Thymus (tissue), 11 donors: ENCODE data around the gene CCDC77. TPM values are rescaled to one million over a fixed set of nuclear protein-coding genes. Genes with fewer than 3 reads are reported as not detected.

Experiments
- DNase-seq, 9 donors: peaks; one replicate each; pipeline ENCODE4 v3.0.0-alpha.2; 2013; ENCODE audit warnings: low spot score in 9 of 9, low read depth in 6 of 9, missing footprints in 1 of 9
- H3K27ac ChIP-seq, 2 donors: one replicate each; pipeline ENCODE4 v1.5.1; 2013; ENCODE audit warnings: control low read depth in 1 of 2, low read depth in 1 of 2, low read length in 1 of 2, mild to moderate bottlenecking in 1 of 2, moderate library complexity in 1 of 2
- H3K27me3 ChIP-seq, 2 donors: one replicate each; pipeline ENCODE4 v1.5.1; 2013; ENCODE audit warnings: low read length in 1 of 2; ENCODE audit not compliant: control insufficient read depth in 2 of 2, insufficient read depth in 1 of 2
- H3K36me3 ChIP-seq, 2 donors: one replicate each; pipeline ENCODE4 v1.5.1; 2013; ENCODE audit warnings: low read length in 1 of 2, mild to moderate bottlenecking in 1 of 2, moderate library complexity in 1 of 2; ENCODE audit not compliant: control insufficient read depth in 2 of 2, insufficient read depth in 2 of 2
- H3K4me1 ChIP-seq, 2 donors: one replicate each; pipeline ENCODE4 v1.5.1; 2013; ENCODE audit warnings: low read length in 2 of 2; ENCODE audit not compliant: control insufficient read depth in 2 of 2, insufficient read depth in 2 of 2
- H3K4me3 ChIP-seq, 2 donors: one replicate each; pipeline ENCODE4 v1.5.1; 2013; ENCODE audit warnings: low read length in 2 of 2, control low read depth in 1 of 2, mild to moderate bottlenecking in 1 of 2
- H3K9me3 ChIP-seq, 2 donors: one replicate each; pipeline ENCODE4 v1.5.1; 2013; ENCODE audit warnings: low read length in 1 of 2, mild to moderate bottlenecking in 1 of 2; ENCODE audit not compliant: control insufficient read depth in 2 of 2, insufficient read depth in 1 of 2
- WGBS: extraction: QIAGEN DNeasy Blood & Tissue Kit; methylation state at CpG from one replicate; pipeline ENCODE4 v1.1.7; 2013; 5-methylcytosine and 5-hydroxymethylcytosine counted together
- polyA plus RNA-seq: library from polyadenylated mRNA; stranded (reverse); fragments of 200-250 nt; gene quantifications from one replicate; pipeline ENCODE4 v1.2.3, GENCODE V29; 2013
- total RNA-seq: library from RNA; stranded (reverse); fragments of 120-200 nt; gene quantifications from one replicate; pipeline ENCODE4 v1.2.4, GENCODE V29; 2013
- donor health status: healthy.

CCDC77 gene
- total and polyA plus RNA-seq, 2 donors, result 12.2 to 17.9 TPM

- DNase-seq, result peak in 3 of 9 donors; percentile 13 to 50 (median 30)
Observed at GRCh38 chr12:442235-442884, 40.9 kb downstream of the CCDC77 start.

GRCh38 chr12:447141-447540 lies 45.7 kb downstream of the CCDC77 start:
- peaks cover 0 to 2% of the 10 kb centered on the region in 2 donors for H3K27me3 ChIP-seq
- no peaks in the 10 kb centered on the region for H3K9me3 ChIP-seq
- DNase-seq, result no peak
- H3K4me1 ChIP-seq, result no peaks in the 10 kb centered on the region
- H3K36me3 ChIP-seq, result peaks cover 0 to under 1% of the 10 kb centered on the region in 2 donors
- no peak overlapping the region for H3K4me3 ChIP-seq
- 99% methylated on average over 1 of the region's 1 CpG for WGBS
- H3K27ac ChIP-seq, result no peak overlapping the region

More at GRCh38 chr12:442235-442884, 40.9 kb downstream of the CCDC77 start:
- 75% methylated on average over 16 of the region's 16 CpGs for WGBS
- Histone ChIP-seq H3K27ac (no peak overlapping the region), H3K36me3 (peaks cover 15 to 17% of the 10 kb centered on the region in 2 donors), H3K4me3 (no peak overlapping the region), H3K9me3 (no peaks in the 10 kb centered on the region), H3K4me1 (no peaks in the 10 kb centered on the region), H3K27me3 (no peaks in the 10 kb centered on the region)

GRCh38 chr12:449203-449602 lies 47.8 kb downstream of the CCDC77 start:
- Histone ChIP-seq H3K9me3 (peaks cover 0 to 7% of the 10 kb centered on the region in 2 donors), H3K27me3 (peaks cover 0 to 6% of the 10 kb centered on the region in 2 donors), H3K4me3 (no peak overlapping the region), H3K36me3 (no peaks in the 10 kb centered on the region), H3K4me1 (no peaks in the 10 kb centered on the region), H3K27ac (no peak overlapping the region)
- 94% methylated on average over 4 of the region's 4 CpGs for WGBS
- DNase-seq, result no peak

DNA sequence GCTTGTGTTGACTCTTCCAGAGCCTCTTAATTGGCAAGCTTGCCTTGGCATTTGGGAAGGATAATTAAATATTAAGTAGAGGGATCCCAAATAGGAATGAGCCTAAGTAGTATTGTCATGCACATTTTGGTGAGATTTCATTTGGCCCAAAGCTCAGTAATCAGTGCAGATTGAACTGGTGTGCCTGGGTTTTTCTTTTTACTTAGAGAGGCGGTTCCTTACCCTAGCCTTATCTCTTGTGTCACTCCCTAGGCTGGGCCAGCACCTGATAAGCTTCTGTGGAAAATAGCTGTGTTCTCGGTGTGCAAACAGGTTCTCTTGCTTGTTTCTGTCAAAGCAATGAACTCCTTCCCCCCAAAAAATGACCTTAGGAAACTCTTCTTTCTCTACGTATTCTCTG lies 49.0 kb downstream of the CCDC77 start:
- no peak overlapping the region for H3K27ac ChIP-seq
- no peaks in the 10 kb centered on the region for H3K36me3 ChIP-seq
- peaks cover 0 to 9% of the 10 kb centered on the region in 2 donors for H3K27me3 ChIP-seq
- WGBS, result 98% methylated on average over 3 of the region's 3 CpGs
- no peaks in the 10 kb centered on the region for H3K4me1 ChIP-seq
- H3K4me3 ChIP-seq, result no peak overlapping the region
- peaks cover 0 to 7% of the 10 kb centered on the region in 2 donors for H3K9me3 ChIP-seq
- DNase-seq, result no peak

DNA sequence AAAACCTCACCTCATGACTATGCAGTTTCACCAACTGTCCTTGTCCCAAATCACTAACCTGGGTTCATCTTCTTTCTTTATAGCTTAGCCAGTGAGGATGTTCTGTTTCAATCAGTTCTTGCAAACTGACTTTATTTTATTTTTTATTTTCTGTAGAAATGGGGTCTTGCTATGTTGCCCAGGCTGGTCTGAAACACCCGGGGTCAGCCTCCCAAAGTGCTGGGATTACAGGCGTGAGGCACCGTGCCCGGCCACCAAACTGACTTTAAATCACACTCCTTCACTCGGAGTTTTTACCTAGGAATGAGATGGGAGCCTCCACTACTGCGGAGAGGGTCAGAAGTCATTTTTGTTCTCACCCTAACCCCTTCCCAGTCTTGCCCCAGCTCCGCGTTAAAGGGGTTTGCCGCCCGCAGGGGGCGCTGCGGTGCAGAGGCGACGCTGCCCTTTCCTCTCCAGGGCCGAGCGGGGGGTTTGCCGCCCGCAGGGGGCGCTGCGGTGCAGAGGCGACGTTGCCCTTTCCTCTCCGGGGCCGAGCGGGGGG lies 51.3 kb downstream of the CCDC77 start:
- WGBS, result 62% methylated on average over 16 of the region's 25 CpGs
- no peak overlapping the region for H3K4me3 ChIP-seq
- peaks cover 0 to 7% of the 10 kb centered on the region in 2 donors for H3K9me3 ChIP-seq
- peaks cover 3 to 21% of the 10 kb centered on the region in 2 donors for H3K27me3 ChIP-seq
- H3K36me3 ChIP-seq, result no peaks in the 10 kb centered on the region
- H3K27ac ChIP-seq, result no peak overlapping the region
- DNase-seq, result no peak
- H3K4me1 ChIP-seq, result no peaks in the 10 kb centered on the region

DNA sequence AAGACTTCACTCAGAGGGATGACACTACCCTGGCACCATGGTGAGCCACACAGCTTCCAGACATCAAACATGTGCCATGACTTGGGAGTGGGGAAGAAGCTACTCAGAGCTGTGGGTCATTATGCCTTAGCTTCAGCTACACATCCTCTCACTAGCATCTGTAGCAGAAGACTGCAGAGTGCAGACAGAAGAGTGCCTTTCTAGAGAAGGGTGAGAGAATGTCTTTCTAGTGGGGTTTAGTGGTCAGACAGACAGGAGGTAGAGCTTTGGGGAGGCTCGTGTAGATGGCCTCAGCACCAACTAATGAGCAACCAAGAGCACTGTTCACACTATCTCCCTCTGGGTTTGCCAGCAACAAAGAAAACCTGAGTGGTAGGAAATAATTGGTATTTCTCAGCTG lies 53.4 kb downstream of the CCDC77 start:
- H3K27me3 ChIP-seq, result peaks cover 23 to 42% of the 10 kb centered on the region in 2 donors
- 67% methylated on average over 1 of the region's 1 CpG for WGBS

GRCh38 chr12:455821-456220 lies 54.4 kb downstream of the CCDC77 start:
- H3K27ac ChIP-seq, result no peak overlapping the region
- DNase-seq, result no peak
- H3K4me1 ChIP-seq, result peaks cover 4 to 10% of the 10 kb centered on the region in 2 donors
- 90% methylated on average over 2 of the region's 2 CpGs for whole genome bisulfite sequencing
- H3K27me3 ChIP-seq, result peaks cover 28 to 51% of the 10 kb centered on the region in 2 donors
- peaks cover 0 to 10% of the 10 kb centered on the region in 2 donors for H3K9me3 ChIP-seq
- no peak overlapping the region for H3K4me3 ChIP-seq
- H3K36me3 ChIP-seq, result no peaks in the 10 kb centered on the region

More for the DNA sequence above, 53.4 kb downstream of the CCDC77 start:
- Histone ChIP-seq H3K27ac (no peak overlapping the region), H3K9me3 (peaks cover 0 to 10% of the 10 kb centered on the region in 2 donors), H3K4me1 (peaks cover 4 to 7% of the 10 kb centered on the region in 2 donors), H3K36me3 (no peaks in the 10 kb centered on the region), H3K4me3 (no peak overlapping the region)
- no peak for DNase-seq

DNA sequence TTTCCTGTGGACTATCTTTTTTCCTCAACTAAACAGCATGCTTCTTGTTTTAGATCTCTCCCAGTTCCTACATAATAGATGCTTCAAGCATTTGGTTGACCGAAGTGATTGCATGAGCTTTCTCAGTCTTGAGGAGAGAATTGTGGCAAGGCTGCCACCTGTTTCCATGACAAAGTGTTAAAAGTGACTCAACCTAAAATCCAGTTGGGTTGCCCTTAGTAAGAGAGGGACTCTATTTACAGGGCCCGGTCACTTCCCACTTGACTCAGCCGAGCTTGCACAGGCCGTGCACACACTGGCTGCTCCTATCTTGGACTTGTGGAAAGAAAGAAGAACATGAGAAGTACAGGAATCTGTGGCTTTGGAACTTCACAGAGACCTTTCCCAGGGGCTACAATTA lies 56.2 kb downstream of the CCDC77 start:
- DNase-seq, result no peak
- Histone ChIP-seq H3K27ac (no peak overlapping the region), H3K36me3 (no peaks in the 10 kb centered on the region), H3K4me3 (no peak overlapping the region), H3K27me3 (peaks cover 46 to 67% of the 10 kb centered on the region in 2 donors), H3K4me1 (peaks cover 4 to 10% of the 10 kb centered on the region in 2 donors), H3K9me3 (peaks cover 0 to 10% of the 10 kb centered on the region in 2 donors)
- WGBS, result 97% methylated on average over 4 of the region's 4 CpGs

DNA sequence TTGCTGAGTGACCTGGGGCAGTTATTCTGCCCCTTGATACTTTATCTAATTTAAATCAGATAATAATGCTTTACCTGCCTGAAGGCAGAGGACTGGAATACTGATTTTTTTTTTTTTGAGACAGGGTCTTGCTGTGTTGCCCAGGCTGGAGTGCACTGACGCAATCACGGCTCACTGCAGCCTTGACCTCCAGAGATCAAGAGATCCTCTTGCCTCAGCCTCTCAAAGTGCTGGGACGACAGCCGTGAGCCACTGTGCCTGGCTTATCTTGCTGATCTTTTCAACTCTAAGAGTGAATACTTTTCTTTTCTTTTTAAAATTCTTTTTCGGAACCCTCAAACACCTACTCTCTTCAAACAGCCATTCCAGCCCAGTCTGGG lies 57.6 kb downstream of the CCDC77 start:
- peaks cover 0 to 3% of the 10 kb centered on the region in 2 donors for H3K9me3 ChIP-seq
- peaks cover 4 to 10% of the 10 kb centered on the region in 2 donors for H3K4me1 ChIP-seq
- WGBS, result 75% methylated on average over 5 of the region's 5 CpGs
- H3K36me3 ChIP-seq, result no peaks in the 10 kb centered on the region
- peaks cover 50 to 76% of the 10 kb centered on the region in 2 donors for H3K27me3 ChIP-seq
- H3K4me3 ChIP-seq, result no peak overlapping the region
- no peak overlapping the region for H3K27ac ChIP-seq
- DNase-seq, result no peak
